GM20000 (cell line): ENCODE results near the gene OGDH.
A peak's percentile ranks its signal among the peaks of the same experiment; 100 is the strongest.

Experiments
- DNase-seq: peaks from one replicate; pipeline ENCODE4 v3.0.0; 2012; ENCODE audit warnings: low spot score
- TF ChIP-seq, protein P1 (sequence below): IDR thresholded peaks from 2 replicates; pipeline ENCODE4 v1.5.1; 2012; ENCODE audit warnings: mild to moderate bottlenecking, control low read depth; ENCODE audit errors: extremely low read depth, missing control alignments

The OGDH gene

GRCh38 chr7:44738051-44738723 is 131.8 kb downstream of the OGDH start:
- TF ChIP-seq, protein P1, sequence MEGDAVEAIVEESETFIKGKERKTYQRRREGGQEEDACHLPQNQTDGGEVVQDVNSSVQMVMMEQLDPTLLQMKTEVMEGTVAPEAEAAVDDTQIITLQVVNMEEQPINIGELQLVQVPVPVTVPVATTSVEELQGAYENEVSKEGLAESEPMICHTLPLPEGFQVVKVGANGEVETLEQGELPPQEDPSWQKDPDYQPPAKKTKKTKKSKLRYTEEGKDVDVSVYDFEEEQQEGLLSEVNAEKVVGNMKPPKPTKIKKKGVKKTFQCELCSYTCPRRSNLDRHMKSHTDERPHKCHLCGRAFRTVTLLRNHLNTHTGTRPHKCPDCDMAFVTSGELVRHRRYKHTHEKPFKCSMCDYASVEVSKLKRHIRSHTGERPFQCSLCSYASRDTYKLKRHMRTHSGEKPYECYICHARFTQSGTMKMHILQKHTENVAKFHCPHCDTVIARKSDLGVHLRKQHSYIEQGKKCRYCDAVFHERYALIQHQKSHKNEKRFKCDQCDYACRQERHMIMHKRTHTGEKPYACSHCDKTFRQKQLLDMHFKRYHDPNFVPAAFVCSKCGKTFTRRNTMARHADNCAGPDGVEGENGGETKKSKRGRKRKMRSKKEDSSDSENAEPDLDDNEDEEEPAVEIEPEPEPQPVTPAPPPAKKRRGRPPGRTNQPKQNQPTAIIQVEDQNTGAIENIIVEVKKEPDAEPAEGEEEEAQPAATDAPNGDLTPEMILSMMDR = no peak
- no peak for DNase-seq

- TF ChIP-seq, protein P1 = no peak
- DNase-seq = no peak
Measured at GRCh38 chr7:44738876-44739665, 132.6 kb downstream of the OGDH start.

- no peak for DNase-seq
- TF ChIP-seq, protein P1 = no peak
Measured at GRCh38 chr7:44740055-44740454, 133.6 kb downstream of the OGDH start.

DNA sequence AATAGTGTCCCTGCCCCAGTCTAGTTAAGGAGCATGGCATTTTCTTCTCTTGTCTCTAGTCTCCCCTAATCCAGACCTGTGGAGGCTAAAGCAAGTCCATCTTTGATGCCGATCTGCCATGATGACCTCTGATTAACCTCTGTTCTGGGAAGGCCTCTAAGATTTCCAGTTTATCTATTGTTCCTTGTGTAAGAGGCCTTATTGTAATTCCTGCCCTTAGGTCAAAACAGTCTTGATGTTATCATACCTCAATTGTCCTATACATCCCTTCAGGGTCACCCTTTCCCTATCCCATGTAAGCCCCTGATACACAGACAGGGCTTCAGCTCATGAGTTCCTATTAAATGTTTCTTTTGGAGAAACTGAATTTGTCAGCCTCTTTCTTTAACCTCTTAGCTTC is 137.3 kb downstream of the OGDH start:
- no peak for DNase-seq
- TF ChIP-seq, protein P1 = no peak

DNA sequence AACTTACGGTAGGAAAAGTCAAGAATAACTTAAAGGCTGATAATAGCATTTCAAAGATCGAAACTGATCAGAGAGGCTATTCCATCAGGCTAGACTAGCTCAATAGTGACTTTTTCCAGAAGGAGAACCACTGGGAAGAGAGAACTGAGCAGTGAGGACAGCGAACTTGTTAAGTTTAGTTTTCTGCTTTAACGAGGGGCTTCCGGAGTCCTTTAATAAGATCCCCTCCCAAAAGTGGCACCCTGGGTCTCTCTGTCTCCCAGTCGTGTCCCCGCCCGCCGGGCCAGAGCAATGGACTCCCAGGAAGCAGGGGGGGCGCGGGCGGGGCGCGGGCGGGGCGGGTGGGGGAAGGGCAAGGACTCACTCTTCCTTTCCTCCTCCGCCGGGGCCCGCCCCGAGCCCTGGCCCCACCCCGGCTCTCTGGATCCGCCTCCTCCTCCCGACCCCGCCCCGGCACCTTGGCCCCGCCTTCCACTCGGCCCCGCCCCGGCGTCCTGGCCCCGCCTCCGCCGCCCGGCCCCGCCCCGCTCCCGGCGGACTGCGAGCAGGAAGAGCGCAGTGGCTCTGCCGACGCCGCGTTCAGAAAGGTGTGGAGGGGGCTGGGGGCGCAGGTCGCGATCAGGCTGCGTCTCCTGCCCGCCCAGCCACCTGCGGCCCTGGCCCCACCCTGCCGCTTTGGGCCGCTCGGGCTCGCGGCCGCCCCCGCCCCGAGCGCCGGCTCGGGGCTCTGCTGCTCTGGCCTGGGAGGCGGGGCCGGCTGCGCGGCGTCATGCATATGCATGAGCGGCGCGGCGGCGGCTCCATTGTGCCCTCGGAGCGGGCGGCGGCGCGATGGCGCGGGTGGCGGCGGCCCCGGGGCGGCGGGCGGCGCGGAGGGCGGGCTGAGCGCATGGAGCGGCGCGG is 141.9 kb downstream of the OGDH start, which contains the start of gene ZMIZ2:
Gene ZMIZ2 (plus strand): TSS at position 803 of the 903 bp plus-strand sequence. CDS start 7,403 bp downstream, outside the sequence.
- peak; percentile 98 for DNase-seq
- TF ChIP-seq, protein P1 = no peak

- DNase-seq = peak; percentile 57
- TF ChIP-seq, protein P1 = no peak
Measured at GRCh38 chr7:44748948-44749731, 142.7 kb downstream of the OGDH start.
